GM21447 (cell line): ENCODE results near the gene ZCCHC14.

ENCODE experiments used
- ATAC-seq: cut with Tn5 transposase; IDR thresholded peaks from one replicate; pipeline ENCODE4 v1.9.1; 2021; ENCODE audit not compliant: unreplicated experiment

ZCCHC14 gene

DNA sequence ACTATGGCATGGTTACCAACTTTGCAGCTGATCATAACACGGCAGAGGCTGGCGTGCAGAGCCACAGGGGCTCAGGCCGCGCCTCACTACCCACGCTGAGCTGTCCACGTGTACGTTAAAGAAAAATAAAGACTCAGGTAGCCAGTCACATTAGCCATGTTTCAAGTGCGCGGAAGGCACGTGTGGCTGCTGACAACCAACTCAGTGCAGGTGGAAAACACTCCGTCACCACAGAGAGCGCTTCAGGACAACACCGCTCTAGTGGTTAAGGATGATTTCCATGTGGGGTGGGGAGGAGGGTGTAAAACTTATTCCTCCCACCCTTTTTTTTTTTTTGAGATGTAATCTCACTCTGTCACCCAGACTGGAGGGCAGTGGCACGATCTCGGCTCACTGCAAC lies 33.8 kb downstream of the ZCCHC14 start:
- no peak for ATAC-seq

DNA sequence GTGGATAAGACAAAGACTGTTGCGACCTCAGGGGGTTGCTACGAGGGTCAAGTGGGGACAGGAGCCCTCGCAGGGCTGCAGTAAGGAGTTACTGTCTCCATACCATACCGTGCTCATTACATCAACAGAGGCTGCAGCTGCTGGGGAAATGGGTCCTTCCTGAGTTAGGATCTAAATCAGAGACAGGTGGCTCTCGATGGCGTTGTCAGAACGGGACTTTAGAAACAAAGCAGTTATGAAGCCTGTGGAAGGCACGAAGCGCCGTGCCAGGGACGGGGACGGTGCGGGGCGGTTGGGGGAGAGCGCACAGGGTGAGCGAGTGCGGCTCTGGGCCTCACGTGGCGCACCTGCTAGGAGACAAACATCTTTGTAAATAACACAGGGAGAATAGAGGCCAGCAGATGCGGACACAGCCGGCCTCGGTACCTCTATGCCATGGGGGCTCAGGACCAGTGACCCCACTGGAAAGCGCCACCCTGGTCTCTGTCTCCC lies 34.4 kb downstream of the ZCCHC14 start:
- ATAC-seq: no peak

DNA sequence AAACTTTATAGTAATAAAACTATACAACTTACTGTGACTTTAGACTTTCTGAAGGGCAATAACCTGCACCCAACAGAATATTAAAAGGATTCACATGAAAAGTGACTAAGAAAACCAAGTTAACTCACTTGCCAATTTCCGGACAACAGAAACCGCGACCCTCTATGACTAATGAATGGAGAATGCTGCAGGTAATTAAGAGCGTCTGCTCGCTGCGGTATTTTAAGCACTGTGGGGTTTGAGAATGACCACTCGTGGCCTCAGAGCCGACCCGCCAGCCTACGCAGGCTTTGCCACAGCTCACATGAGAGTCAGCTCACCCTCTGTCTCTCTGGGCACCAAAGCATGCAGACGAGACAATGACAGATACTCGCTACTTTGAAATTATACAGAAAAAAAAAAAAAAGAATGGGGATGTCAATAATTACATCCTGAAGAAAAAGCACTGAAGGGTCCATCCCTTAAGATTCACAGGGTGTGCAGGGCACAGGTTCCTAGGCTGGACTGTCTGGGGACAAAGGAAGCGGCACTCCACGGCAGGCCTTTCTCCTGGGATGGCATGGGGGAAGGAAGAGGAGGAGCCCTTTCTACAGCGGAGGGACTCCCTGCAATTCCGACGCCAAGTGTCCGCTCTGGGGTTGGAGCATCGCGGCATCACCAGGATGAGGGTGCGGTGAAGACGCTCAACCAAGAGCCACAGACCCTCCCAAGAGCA lies 35.0 kb downstream of the ZCCHC14 start:
- no peak for ATAC-seq

DNA sequence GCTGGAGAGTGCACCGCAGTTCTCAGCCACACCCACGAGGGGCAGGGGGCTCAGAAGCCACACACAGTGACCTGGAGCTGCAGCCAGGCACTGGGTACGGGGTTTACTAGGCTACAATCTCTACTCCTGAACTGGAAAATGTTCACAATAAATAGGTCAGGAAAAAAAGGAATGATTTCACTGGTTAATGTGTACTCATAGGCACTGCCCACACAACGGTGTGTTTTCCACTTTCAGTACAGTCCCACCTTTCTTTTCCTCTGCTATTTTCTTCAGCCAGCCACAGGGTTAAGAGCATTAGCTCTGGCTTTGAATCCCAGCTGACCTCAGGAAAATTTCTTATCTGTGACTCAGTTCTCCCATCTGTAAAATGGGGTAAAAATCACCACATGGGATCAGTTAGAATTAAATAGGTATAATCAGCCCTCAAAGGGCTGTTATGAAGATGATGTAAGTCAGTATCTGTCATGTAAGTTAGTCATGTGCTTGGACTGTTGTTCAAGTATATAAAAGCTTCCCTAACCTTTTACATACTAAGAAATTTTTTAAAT lies 35.7 kb downstream of the ZCCHC14 start:
- ATAC-seq: no peak

DNA sequence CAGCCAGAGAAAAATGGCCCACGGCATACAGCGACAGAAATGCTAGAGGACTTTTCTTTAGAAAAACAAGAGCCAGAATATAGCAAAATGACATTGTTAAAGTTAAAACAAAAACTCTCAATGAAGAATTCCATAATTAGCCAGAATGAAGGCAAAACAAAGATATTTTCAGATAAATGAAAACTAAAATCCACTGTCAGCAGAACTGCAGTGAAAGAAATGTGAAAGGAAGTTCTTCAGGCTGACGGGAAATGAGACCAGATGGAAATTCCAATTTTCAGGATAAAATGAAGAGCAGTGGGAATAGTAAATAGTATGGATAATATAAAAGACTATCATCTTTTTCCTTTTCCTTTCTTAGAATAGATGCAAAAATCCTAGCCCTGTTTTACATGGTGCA lies 38.4 kb downstream of the ZCCHC14 start:
- ATAC-seq: no peak

DNA sequence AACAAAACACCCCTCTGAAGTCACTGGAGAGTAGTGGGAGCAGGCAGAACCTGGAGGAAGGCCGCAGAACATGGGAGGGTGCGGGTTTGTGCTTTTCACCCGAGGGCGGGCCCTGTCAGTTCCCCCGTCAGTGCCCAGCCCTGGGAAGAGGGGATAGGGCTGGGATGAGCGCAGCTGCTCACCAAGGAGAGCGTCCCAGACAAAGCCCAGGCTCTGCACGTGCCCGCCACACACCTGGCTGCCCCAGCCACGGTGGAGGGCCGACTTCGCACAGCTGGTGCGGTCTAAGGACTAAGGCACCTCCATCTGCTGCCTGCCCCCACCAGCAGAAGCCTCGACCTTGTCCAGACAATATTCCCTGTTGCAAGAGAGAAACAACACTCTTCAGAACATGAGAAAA lies 39.5 kb downstream of the ZCCHC14 start:
- no peak for ATAC-seq

DNA sequence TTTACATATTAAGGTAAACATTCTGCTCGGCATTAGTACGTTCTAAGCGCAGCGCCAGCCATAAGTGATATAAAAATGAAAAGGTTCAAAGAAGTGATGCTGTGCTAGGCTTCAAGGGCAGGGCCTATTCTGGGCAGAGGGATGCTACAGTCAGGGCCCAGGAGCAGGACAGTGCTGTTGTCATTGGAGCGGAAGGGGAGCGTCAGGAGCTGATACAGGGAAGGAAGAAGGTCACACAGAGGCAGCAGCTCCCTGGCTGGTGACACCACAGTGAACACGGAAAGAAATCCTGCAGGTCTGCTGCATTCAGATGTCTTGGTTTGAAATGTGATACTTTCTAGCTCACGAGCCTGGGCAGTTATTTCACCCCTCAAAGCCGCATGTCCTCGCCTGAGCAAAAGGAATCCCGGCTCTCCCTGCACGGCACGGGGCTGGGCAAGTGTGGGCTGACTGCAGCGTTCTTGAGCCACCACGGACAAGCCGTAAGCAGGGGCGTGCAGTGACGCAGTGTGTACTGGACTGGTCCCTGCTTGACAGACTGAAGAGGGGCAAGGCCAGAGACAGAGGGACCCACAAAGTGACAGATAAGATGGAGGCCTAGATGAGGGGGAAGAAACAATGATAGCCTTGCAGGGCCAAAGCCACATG lies 41.1 kb downstream of the ZCCHC14 start:
- no peak for ATAC-seq

DNA sequence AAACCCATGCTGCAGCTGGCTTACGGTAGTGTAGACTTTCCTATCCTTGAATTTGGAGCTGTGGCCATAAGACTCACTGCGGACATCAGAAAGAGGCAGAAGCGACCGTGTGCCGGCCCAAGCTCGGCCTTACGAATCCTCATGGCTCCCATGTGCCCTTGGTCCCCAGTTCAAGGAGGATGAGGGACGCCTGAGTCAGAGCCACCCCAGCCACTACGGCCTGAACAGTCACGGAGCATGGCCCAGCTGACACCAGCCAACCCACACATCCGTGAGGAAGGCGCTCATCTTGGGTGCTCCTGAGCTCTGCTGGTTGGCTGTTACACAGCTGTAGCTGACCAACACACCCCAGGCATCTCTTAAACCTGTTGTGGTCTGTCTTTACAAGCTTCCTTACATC lies 44.0 kb downstream of the ZCCHC14 start:
- ATAC-seq: no peak

DNA sequence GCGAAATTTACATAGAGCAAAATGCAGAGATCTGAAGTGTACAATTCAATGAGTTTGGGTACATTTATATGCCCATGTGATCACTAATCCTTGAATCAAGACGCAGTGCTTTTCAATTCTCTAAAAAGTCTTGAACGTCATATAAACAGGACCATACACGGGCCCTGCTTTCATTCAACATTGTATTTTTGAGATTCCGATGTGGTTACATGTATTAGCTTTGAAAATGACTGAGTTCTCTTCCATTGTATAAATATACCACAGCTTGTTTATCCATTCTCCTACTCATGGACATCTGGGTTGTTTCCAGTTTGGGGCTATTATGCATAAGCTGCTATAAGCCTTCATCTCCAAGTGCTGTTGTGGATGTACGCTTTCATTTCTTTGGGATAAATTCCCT lies 45.5 kb downstream of the ZCCHC14 start:
- ATAC-seq: no peak

DNA sequence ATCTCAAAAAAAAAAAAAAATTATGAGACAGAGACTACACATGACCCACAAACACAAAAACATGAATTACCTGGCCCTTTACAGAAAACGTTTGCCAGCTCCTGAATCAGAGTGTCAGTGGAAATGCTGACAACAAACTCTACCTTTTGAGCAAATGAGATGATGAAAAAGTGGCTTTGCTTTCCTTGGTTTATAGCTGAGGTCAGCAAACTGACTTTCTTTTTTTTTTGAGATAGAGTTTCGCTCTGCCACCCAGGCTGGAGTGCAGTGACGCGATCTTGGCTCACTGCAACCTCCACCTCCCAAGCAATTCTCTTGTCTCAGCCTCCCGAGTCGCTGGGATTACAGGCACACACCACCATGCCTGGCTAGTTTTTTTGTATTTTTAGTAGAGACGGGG lies 46.3 kb downstream of the ZCCHC14 start:
- no peak for ATAC-seq

DNA sequence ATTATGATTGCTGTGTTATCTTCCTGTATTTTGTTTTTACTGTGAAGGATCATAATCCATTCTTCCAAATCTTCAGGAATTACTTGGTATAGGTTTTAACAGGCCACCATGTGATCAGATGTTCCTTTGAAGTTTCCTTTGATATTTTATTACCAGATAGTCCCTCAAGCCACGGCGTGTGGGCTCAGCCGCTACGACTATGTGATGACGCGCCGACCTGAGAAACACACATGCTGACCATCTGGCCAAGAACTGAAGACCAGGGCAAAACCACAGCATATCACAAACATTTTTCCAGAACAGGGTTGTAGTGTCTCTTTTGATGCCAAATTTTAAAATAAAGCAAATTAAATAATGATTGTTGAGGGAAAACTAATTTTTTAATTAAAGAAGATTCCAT lies 47.3 kb downstream of the ZCCHC14 start:
- ATAC-seq: no peak

DNA sequence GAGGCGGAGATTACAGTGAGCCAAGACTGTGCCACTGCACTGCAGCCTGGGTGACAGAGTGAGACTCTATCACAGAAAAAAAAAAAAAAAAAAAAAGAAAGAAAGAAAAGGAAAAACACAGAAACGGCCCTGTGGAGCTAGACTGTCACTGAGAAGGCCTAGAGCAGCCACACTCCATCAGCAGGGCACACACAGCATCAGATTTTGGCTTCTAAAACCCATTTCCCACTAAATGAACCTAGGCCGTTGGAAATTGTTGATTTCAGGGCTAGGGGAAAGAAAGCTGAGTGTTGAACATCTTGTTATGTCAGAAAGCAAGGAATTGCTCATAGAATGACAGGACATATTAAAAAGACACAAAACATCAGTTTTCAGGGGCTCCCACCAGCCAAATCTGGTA lies 48.9 kb downstream of the ZCCHC14 start:
- ATAC-seq: no peak

DNA sequence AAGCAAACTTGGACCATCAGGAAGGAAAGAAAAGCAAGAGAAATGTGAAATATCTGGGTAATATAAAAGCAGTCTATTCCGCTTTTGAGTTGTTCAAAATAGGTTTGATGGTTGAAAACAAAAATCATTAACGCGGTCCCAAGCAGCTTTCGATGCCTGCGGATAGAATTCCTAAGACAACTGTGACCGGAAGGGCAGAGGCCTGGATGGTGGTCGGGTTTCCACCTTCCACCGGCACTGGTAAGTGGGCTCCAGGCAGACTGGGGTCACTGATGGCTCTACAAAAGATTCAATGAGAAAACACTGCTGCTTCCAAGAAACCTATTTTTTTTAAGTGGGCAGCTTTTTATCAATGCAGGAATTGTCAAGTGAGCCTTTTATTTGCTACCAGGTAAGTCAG lies 49.8 kb downstream of the ZCCHC14 start:
- no peak for ATAC-seq

DNA sequence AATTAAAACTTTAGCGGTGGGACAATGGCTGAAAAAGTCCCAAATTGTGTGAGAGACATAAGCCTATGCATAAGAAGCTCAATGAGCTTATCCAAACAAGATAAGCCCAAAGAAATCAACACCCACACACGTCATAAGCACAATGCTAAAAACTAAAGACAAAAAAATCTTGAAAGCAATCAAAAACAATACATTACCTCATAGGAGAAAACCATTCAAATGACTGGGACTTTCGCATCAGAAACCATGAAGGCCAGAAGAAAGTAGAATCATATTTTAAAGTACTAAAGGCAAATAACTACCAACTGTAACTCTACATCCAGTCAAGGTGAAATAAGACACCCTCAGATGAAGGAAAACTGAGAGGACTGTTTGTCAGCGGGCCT lies 50.2 kb downstream of the ZCCHC14 start:
- ATAC-seq: no peak

DNA sequence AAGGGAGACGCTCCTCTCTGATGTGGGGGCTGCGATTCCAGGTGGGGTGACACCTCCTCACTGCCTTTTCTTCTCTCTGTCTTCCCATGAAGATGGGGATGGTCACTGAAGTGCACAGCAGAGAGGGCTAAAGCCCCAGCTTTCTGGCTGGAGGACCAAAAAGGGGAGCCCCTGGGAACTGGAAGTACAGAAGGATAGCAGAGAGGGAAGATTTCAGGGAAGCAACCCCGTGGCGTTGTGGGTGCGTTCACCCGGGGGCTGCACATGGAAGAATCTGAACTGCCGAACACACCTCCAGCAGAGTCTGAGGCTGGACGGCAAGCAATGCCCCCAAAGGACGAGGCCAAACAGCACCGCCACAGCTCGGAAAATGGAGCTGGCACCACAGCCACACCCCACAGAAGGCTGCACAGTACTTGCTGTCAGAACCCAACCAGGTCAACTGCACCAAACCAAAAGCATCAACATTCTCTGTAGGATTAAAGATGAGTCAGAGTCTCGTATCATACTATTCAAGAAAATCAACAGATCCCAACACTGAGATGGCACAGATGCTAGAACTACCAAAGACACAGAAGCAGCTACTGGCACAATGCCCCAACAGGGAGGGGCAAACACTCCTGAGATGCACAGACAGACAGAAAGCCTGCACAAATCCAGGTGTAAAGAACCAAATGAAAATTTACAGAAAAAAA lies 50.8 kb downstream of the ZCCHC14 start:
- ATAC-seq: no peak

DNA sequence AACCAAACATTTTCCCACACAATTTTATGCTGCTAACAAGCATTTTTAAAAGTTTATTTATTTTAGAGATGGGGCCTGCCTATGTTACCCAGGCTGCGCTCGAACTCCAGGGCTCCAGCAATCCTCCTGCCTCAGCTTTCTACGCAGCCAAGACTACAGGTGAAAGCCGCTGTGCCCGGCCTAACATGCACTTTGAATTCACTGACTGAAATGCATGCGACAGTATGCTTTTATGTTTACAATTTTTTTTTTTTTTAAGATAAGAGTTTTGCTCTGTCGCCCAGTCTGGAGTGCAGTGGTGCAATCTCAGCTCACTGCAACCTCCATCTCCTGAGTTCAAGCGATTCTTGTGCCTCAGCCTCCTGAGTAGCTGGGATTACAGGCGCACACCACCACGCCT lies 52.9 kb downstream of the ZCCHC14 start:
- no peak for ATAC-seq

DNA sequence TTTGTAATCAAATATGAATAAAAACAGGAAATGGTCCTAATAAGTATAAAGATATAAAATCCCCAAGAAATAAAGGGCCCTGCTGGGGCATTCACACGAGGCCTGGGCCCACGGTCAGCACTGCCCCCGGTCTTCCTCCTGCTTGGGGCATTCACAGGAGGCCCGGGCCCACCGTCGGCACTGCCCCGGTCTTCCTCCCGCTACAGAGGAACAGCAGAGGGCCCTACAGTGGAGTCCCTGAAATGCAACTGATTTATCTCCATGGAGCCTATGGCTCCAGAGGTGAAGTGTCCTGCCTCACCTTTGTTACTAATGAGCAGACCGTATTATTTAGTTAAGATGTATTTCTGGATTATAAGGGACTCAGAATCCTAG lies 54.2 kb downstream of the ZCCHC14 start:
- ATAC-seq: no peak

DNA sequence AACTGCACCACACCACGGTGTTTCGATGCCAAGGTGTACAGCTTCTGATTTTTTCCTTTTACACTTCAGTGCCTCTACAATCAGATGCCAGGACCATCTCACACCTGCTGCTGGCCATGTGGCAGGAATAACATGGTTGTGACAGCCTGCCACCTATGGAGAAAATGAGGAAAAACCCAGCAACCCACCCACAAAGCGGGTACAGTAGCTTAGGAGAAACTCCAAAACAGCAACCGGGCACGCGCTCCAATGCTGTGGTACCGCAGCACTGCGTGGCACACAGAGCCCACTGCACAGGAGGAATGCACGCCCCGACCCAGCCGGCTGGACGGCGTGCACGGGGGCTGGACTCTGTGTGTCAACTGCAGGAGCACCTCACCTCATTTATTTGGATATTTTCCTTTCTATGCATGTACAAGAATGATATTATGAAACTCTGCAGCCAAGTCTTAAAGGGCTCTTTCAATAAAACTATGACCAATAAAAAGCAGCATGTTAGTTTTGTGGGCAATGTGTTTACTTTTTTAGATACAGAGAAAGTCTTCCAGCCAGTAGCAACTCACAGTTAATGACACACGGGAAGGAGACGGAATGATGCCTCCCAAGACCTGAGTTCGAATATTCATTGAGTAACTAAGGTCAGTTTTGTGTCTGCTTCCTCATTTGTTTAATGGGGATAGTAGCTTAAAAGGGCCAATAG lies 54.8 kb downstream of the ZCCHC14 start:
- no peak for ATAC-seq

DNA sequence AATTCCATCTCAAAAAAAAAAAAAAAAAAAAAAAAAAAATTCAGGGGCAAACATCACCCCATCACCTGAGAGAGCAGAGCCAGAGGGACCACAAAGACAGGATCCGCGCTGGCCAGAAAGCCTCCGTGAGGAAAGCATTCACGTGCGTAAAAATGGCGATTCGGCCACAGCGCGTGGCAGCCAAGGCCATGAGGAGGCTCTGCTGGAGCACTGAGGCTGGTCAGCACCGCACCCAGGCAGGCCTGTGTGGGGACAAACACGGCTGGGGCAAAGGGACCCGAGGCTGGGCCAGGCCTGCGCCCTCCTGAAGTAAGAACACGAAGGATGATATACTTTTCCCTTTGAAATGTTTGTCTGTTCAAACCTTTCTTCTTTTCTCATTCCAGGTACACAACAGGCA lies 55.5 kb downstream of the ZCCHC14 start:
- ATAC-seq: no peak

DNA sequence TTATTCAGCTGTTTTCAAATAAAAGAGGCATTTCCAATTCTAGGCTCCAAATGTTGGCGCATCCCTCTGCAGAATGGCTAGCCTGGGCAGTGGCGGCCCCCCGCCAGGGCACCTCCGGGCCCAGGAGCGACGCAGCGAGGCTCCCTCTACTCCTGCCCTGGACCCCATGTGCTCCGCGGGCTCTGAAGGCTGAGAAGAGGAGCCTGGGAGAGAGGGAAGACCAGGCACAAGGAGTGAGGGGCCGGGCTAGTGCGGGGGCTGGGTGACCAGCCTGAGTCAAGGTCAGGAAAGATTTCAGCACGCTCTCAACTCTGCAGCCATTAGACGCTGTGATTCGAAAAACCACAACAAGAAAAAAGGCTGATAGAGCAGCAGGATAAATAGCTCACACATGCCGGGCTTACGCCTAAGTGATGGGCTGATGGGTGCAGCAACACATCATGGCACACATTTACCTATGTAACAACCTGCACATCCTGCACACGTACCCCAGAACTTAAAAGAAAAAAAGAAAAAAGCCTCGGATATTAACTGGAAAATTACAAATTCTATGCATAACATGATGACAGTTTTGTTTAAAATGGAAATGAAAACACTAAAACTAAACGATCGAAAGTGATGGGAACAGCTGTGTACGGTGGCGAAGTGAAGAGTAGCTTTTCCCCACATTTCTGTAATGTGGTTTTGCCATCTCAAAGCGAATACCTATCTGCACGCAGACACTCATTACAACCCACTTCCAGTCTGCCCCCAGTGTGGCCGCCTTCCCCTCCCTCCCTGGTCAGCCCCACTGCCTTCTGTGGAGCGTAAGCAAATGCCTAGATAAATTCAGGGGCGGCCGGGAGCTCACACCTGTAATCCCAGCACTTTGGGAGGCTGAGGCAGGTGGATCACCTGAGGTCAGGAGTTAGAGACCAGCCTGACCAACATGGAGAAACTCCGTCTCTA lies 56.3 kb downstream of the ZCCHC14 start:
- ATAC-seq: no peak
